ENCODE results near the gene ARAP1. TPM values are rescaled to one million over a fixed set of nuclear protein-coding genes. Genes with fewer than 3 reads are reported as not detected.

ARAP1 gene
- total RNA-seq, 6 experiments from 2014 or later: 32.9 to 76.7 (median 41.2) TPM

DNA sequence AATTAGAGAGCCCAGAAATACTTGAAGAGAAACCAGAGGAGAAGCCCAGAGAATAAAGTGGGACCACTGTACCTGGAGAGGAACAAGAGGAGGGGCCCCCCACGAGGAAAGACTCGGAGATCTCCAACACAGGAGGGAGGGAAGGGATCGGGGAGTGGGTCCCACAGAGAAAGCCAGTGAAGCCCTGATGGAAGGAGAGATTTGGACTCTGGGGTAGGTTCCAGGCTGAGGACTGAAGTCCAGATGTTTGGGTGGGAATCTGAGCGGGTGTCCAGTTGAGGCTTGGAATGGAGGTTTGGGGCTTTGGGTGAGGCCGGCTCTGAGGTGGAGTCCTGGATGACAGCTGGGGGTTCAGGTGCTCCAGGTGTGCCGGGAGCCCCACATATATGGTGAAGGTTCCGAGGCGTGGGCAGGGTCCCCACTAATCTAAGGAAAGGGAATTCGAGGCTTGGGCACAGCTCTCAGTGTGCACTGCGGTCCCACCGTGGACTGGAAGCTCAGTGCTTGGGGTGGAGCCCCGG is 110.6 kb downstream of the ARAP1 start:
- Histone ChIP-seq H3K27me3 (no peaks in the 10 kb centered on the region), H3K4me1 (peaks cover 0 to 14% (median 4%) of the 10 kb centered on the region in 4 donors), H3K36me3 (no peaks in the 10 kb centered on the region), H3K27ac (peak overlapping the region; percentile 24 to 50 (median 29)), H3K9me3 (no peaks in the 10 kb centered on the region), H3K4me3 (peak overlapping the region; percentile 49 to 58 (median 55))
- WGBS (ENCODE audit: insufficient coverage, low coverage, low lambda C conversion rate, missing lambda C conversion rate): 26% methylated on average over 10 of the region's 12 CpGs
- DNase-seq (no peak), ATAC-seq (no peak)
- intact Hi-C loops (cut with DNase I): loop anchor here in 1 of 2 donors (2.0 kb wide), 1 partner anchor 53 kb away; no protein-coding TSS in a partner anchor
- no peak for TF ChIP-seq POLR2A (IDR thresholded peaks at IDR 0.05)
- TF ChIP-seq, protein P1, sequence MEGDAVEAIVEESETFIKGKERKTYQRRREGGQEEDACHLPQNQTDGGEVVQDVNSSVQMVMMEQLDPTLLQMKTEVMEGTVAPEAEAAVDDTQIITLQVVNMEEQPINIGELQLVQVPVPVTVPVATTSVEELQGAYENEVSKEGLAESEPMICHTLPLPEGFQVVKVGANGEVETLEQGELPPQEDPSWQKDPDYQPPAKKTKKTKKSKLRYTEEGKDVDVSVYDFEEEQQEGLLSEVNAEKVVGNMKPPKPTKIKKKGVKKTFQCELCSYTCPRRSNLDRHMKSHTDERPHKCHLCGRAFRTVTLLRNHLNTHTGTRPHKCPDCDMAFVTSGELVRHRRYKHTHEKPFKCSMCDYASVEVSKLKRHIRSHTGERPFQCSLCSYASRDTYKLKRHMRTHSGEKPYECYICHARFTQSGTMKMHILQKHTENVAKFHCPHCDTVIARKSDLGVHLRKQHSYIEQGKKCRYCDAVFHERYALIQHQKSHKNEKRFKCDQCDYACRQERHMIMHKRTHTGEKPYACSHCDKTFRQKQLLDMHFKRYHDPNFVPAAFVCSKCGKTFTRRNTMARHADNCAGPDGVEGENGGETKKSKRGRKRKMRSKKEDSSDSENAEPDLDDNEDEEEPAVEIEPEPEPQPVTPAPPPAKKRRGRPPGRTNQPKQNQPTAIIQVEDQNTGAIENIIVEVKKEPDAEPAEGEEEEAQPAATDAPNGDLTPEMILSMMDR (IDR thresholded peaks at IDR 0.05): no peak

DNA sequence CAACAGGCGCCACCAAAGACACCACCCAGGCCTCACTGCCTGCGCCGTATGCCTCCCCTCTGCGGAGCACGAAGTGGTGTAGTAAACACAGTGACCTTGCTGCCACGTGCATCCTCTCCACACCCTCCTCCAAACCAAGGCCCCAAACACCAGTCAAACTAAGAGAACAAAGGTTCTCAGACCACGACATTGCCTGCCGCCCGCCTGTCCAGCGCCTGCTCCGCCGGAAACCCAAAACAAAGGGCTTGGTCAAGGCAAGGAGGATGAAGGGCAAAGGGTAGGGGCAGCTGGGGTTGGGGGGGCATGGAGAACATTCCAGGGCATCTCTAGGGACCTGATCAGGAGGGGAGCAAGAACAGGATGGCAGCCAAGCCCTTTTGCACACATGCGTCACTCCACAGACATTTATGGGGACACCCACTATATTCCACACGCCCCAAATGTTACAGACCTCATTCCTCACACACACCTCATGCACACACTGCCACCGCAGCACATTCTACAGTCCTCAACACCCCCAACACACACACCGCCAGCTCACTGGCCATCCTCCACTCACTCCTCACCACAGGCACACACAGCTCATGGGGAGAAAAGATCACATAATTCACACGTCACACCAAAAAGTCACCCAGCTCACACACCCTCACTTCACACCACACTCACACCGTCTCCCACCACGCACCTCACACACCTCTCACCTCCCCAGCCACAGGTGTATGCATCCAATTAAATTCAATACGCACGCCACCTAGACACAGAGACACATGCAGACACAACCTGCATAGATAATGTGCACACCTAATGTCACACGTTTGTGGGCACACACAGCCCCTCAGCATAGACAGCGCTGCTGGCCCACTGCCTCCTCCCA is 112.5 kb downstream of the ARAP1 start:
- TF ChIP-seq, protein P1 (IDR thresholded peaks at IDR 0.05): no peak
- TF ChIP-seq POLR2A (IDR thresholded peaks at IDR 0.05): no peak
- no peaks in the 10 kb centered on the region for H3K9me3 ChIP-seq
- no peaks in the 10 kb centered on the region for H3K27me3 ChIP-seq
- H3K36me3 ChIP-seq: no peaks in the 10 kb centered on the region
- H3K4me3 ChIP-seq: peak overlapping the region in 1 of 3 donors; percentile 55
- DNase-seq: peak in 1 of 3 donors; percentile 46
- intact Hi-C loops (cut with DNase I): no loop called here
- peak; percentile 26 to 50 (median 29) for ATAC-seq
- no peak overlapping the region for H3K27ac ChIP-seq
- 67% methylated on average over 9 of the region's 23 CpGs for WGBS (ENCODE audit: insufficient coverage, low coverage, low lambda C conversion rate, missing lambda C conversion rate)
- H3K4me1 ChIP-seq: peaks cover 0 to 14% (median 4%) of the 10 kb centered on the region in 4 donors

GRCh38 chr11:72637926-72638325 is 114.3 kb downstream of the ARAP1 start:
- no peak for ATAC-seq
- Histone ChIP-seq H3K4me3 (no peak overlapping the region), H3K36me3 (no peaks in the 10 kb centered on the region), H3K27me3 (no peaks in the 10 kb centered on the region), H3K4me1 (peaks cover 0 to 11% (median 4%) of the 10 kb centered on the region in 4 donors), H3K27ac (peak overlapping the region in 1 of 3 donors; percentile 16), H3K9me3 (no peaks in the 10 kb centered on the region)
- 80% methylated on average over 3 of the region's 8 CpGs for WGBS (ENCODE audit: insufficient coverage, low coverage, low lambda C conversion rate, missing lambda C conversion rate)
- intact Hi-C loops (cut with DNase I): no loop called here
- DNase-seq: no peak
- TF ChIP-seq POLR2A (IDR thresholded peaks at IDR 0.05): no peak
- TF ChIP-seq, protein P1 (IDR thresholded peaks at IDR 0.05): no peak

- intact Hi-C loops (cut with DNase I): no loop called here
- Histone ChIP-seq H3K4me3 (no peak overlapping the region), H3K4me1 (peaks cover 0 to 7% (median 2%) of the 10 kb centered on the region in 4 donors), H3K27ac (no peak overlapping the region), H3K27me3 (no peaks in the 10 kb centered on the region), H3K9me3 (no peaks in the 10 kb centered on the region), H3K36me3 (no peaks in the 10 kb centered on the region)
- WGBS (ENCODE audit: insufficient coverage, low coverage, low lambda C conversion rate, missing lambda C conversion rate): 77% methylated on average over 2 of the region's 2 CpGs
- no peak for ATAC-seq
- no peak for DNase-seq
- TF ChIP-seq, protein P1 (IDR thresholded peaks at IDR 0.05): no peak
- no peak for TF ChIP-seq POLR2A (IDR thresholded peaks at IDR 0.05)
Measured at GRCh38 chr11:72637198-72637597, 115.0 kb downstream of the ARAP1 start.
